GM18508 (cell line): ENCODE results near the gene MFSD12.
"Not testable (repeated sequence)": the region's sequence is repeated elsewhere in the genome, so short reads cannot be mapped to it uniquely, and the experiment has no call there.

Source experiments
- ATAC-seq: cut with Tn5 transposase; IDR thresholded peaks from one replicate; pipeline ENCODE4 v1.9.1; 2021; ENCODE audit warnings: moderate number of reproducible peaks; ENCODE audit not compliant: insufficient read depth, unreplicated experiment

Gene MFSD12

DNA sequence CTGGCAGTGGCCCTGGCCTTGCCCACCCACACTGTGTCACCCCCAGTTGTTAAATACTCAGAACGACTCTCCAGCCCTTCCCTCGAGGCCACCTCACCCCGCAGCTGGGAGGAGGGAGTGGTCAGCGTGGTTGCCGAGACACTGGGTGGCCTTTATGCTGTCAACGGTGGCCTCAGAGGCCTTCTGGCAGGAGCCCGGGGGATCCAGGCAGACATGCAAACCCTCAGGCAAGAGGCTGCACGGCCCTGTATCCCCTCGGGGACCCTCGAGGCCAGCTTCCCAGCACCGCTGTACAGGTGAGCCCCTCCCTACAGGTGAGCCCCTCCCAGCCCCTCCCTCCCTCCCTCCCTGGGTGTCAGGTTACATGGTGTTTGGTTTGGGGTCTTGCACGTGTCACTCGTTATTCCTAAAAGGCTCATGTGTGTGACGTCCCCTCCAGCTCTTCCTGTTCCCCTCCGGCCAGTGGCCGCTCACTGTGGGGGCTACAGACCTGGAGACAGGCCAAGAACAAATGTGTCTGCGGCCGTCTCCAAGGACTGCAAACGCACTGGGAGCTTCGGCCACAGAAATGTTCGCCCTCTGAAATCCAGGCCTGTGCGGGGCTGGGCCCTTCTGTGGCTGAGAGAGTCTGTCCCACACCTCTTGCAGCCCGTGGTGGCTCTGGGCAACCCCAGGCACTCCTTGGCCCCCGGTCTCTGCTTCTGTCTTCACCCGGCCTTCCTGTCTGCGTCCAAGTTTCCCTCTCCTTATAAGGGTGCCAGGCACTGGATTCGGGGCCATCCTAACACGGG is 18.2 kb downstream of the MFSD12 start, which contains the start of gene TEKTIP1:
TEKTIP1 (plus strand) TSS at position 210 of the 791 bp plus-strand sequence; CDS start at position 214, 4 bp downstream.
- ATAC-seq = no peak

DNA sequence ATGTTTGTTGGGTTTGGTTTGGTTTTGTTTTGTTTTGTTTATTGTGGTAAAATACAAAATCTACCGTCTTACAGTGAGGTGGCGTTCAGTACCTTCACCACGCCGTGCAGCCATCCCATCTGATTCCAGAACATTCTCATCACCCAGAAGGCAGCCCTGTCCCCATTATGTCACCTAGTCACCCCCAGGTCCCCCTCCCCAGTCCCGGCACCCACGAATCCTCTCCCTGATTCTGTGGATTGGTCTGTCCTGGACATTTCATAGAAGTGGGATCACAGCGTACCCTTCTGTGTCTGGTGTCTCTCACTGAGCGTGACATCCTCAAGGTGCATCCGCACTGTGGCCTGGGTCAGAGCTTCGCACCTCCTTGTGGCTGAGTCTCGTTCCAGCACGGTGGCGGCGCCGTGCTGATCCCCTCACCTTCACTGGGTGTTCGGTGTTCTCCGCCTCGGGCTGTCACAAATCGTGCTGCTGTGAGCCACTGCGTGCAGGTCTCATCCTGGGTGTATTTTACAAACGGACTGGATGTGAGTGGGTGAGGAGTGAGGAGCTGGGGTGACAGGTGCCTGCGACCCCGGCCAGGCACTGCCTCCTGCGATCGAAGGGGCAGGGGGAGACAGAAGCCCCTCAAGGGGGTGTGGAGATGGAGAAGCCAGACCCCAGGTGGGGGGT is 19.0 kb downstream of the MFSD12 start:
- no peak for ATAC-seq

DNA sequence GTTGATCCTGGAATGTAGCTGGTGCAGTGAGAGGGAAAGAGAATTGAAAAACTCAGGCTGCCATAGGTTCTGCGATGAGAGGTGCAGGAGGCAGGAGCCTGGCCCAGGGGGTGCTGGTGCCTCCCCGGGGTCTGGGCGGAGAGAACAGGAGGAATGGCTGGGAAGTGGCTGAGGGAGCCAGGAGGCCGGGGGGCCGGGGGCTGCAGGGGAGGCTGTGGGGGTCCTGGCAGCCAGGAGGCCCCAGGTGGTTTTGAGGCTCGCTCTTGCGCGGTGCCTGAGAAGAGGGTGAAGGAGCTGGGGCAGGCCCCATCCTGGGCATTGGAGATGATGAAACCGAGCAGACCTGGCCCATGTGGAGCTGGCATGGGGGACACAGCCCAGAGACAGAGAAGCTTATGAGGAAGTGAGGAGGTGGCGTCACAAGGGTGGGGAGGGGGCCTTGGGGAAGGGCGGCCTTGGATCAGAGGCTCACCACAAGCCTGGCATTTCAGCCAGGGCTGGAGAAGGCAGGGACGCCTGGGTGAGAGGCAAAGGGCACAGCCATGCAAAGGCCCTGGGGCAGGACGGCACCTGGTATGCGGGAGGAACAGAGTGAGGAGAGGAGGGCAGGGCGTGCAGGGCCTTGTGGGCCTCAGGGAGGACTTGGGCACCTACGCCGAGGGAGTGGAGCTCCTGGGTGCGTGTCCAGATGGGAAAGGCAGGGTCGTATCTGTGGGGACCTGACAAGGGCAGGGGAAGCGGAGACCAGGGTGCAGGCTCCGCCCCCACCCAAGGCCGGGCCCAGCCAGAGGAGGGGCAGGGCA is 19.7 kb downstream of the MFSD12 start:
- ATAC-seq = no peak

DNA sequence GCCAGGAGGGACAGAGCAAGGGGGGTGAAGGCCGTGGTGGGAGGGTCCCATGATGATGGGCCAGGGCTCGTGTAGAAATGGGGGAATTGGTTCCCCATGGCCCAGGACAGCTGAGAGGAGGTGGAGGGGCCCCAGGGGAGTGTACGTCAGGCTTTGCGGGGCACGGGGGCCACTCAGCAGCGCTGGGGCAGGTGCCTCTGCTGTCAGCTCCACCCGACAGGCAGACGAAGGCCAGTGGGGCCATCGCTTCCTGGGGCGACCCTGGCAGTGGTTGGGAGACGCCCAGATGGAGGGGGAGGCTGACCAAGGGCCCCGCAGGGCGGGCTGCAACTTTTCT is 20.3 kb downstream of the MFSD12 start:
- no peak for ATAC-seq

DNA sequence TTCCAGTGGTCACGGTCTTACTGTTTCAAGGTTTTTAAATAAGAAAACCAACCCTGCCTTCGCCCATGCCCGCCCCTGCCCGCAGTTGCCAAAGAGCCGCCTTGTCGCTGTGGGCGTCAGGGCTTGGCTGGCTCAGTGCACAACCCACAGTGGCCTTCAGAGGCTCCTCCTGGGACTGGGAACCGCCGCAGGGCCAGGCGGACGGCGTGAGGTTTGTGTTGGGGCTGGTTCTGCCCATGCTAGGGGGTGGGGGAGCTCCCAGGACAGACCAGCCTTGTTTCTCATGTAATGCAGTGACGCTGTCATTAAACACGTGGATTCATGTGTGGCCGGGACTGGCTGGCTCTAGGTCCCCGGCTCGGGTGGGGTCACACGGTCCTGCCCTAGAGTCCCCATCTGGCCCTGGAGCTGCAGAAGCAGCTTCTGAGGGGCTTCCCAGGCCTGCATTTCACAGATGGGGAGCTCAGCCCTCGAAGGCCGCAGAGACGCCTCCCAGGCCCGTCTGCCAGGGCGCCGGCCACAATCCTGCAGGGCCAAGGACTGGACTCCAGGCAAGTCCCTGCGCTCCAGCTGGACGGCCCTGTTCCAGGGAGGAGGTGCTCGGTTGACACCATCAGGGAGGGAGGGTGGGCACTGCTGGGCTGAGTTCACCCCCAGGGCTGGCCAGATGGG is 20.8 kb downstream of the MFSD12 start:
- ATAC-seq = no peak

DNA sequence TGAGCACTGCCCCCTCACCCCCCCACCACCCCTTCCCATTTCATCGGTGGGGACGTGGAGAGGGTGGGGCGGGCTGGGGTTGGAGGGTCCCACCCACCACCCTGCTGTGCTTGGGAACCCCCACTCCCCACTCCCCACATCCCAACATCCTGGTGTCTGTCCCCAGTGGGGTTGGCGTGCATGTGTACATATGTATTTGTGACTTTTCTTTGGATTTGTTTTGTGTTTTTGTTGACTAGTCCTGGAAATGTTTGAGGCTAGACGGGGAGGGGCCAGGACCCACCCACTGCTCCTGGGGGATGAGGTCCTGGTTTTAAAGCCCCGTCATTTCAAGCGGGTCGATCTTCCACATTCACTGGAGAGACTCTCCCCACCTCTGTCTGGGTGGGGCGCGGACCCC is 21.4 kb downstream of the MFSD12 start:
- ATAC-seq = no peak

DNA sequence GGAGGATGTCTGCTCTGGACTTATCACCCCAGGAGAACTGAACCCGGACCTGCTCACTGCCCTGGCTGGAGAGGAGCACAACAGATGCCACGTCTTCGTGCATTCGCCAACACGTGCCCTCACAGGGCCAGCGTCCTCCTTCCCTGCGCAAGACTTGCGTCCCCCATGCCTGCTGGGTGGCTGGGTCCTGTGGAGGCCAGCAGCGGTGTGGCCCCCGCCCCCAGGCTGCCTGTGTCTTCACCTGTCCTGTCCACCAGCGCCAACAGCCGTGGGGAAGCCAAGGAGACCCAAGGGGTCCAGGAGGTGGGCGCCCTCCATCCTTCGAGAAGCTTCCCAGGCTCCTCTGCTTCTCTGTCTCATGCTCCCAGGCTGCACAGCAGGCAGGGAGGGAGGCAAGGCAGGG is 21.8 kb downstream of the MFSD12 start:
- ATAC-seq = no peak

DNA sequence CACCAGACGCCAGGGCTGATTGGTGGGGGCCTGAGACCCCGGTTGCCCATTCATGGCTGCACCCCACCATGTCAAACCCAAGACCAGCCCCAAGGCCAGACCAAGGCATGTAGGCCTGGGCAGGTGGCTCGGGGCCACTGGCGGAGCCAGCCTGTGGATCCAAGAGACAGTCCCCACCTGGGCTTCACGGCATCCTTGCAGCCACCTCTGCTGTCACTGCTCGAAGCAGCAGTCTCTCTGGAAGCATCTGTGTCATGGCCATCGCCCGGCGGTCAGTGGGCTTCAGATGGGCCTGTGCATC is 22.2 kb downstream of the MFSD12 start:
- no peak for ATAC-seq

DNA sequence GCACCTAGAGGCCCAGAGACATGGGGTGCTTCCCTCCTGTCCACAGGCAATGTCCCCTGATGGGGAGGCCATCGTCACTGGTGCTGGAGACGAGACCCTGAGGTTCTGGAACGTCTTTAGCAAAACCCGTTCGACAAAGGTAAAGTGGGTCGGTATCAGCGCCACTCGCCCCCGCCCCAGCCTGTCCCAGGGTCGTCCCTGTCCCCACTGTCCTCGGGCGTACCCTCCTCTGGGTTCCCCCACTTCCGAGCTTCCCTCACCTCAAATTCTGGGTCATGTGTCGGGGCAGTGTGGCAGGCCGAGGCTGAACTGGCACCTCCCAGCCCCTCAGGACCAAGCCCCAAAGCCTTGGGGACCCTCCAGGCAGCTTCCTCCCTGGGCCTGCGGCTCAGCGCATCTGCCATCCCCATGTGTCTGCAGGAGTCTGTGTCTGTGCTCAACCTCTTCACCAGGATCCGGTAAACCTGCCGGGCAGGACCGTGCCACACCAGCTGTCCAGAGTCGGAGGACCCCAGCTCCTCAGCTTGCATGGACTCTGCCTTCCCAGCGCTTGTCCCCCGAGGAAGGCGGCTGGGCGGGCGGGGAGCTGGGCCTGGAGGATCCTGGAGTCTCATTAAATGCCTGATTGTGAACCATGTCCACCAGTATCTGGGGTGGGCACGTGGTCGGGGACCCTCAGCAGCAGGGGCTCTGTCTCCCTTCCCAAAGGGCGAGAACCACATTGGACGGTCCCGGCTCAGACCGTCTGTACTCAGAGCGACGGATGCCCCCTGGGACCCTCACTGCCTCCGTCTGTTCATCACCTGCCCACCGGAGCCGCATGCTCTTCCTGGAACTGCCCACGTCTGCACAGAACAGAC is 22.8 kb downstream of the MFSD12 start:
- no peak for ATAC-seq

DNA sequence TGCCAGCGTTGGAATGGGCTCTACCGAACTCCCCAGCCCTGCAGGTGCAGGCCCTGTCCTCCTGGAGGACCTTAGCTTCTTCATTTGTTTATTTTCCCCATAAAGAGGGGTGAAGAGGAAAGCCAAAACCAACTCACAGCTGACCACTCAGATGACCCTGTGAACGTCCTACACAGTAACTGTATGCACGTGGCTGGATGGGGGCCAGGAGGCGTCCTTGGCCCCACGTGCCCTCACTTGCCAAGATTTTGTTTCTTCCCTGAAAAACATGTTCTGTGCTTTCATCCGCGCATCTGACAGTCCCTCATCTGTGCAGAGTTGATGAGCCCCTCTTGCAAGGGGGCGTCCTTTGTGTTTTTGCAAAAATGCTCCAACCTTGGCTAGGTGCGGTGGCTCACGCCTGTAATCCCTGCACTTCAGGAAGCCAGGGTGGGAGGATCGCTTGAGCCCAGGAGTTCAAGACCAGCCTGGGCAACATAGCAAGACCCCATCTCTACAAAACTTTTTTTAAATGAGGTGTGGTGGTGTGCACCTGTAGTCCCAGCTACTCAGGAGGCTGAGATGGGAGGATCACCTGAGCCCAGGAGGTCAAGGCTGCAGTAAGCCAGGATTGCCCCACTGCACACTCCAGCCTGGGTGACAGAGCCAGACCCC is 23.7 kb downstream of the MFSD12 start:
- no peak for ATAC-seq

DNA sequence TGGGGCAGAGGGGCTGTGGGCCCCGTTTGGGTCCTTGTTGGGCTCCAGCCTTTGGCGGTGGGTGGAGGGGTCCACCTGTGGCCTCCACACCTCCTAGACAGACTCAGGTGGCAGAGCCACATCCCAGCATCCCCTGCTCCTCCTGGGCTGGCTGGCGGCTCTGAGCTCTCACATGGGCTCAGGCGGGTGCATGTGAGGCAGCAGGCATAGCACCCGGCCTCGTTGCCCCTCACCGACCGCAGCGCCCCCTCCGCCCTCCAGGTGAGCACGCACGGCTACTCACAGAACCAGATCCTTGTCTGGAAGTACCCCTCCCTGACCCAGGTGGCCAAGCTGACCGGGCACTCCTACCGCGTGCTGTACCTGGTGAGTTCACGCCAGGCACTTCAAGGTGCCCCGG is 24.4 kb downstream of the MFSD12 start:
- ATAC-seq = no peak

DNA sequence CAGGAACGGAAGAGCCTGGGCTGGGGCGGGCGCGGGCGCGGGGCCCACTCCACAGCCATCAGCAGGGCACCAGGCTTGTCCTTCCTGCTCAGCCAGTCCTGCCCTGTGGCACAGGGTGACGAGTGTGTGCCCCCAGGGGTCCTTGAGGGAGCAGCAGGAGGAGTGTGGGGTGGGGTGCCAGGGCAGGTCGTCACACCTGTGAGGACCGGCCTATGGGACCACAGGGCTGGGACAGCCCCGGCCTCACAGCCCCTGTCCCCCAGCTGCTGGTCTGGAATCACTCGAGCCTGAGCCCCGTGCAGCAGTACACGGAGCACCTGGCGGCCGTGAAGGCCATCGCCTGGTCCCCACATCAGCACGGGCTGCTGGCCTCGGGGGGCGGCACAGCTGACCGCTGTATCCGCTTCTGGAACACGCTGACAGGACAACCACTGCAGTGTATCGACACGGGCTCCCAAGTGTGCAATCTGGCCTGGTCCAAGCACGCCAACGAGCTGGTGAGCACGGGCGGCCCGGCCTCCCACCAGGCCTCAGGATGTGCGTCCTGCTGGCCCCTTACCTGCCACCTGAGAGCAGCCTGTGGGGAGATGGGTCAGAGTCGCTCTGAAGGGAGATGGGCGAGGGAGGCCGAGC is 25.1 kb downstream of the MFSD12 start:
- no peak for ATAC-seq

DNA sequence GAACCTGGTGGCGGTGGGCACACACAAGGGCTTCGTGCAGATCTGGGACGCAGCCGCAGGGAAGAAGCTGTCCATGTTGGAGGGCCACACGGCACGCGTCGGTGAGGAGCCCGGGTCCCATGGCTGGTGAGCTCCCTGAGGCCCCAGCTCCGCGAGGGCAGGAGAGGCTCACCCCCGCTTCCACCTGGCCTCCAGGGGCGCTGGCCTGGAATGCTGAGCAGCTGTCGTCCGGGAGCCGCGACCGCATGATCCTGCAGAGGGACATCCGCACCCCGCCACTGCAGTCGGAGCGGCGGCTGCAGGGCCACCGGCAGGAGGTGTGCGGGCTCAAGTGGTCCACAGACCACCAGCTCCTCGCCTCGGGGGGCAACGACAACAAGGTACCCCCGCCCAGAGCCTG is 25.7 kb downstream of the MFSD12 start:
- no peak for ATAC-seq

DNA sequence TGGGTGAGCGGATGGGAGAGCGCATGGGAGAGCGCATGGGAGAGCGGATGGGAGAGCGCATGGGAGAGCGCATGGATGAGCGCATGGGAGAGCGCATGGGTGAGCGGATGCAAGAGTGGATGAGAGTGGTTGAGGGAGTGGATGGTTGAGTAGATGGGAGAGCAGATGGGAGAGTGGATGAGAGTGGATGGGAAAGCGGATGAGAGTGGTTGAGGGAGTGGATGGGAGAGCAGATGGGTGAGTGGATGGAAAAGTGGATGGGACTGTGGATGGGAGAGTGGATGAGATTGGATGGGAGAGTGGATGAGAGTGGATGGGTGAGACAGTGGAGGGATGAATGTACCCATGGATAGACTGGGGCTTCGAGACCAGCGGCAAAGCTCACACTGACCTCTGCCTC is 27.0 kb downstream of the MFSD12 start:
- no peak for ATAC-seq

DNA sequence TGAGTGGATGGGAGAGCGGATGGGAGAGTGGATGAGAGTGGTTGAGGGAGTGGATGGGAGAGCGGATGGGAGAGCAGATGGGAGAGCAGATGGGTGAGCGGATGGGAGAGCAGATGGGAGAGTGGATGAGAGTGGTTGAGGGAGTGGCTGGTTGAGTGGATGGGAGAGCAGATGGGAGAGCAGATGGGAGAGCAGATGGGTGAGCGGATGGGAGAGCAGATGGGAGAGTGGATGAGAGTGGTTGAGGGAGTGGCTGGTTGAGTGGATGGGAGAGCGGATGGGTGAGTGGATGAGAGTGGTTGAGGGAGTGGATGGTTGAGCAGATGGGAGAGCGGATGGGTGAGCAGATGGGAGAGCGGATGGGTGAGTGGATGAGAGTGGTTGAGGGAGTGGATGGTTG is 28.1 kb downstream of the MFSD12 start:
- ATAC-seq = not testable (repeated sequence)

DNA sequence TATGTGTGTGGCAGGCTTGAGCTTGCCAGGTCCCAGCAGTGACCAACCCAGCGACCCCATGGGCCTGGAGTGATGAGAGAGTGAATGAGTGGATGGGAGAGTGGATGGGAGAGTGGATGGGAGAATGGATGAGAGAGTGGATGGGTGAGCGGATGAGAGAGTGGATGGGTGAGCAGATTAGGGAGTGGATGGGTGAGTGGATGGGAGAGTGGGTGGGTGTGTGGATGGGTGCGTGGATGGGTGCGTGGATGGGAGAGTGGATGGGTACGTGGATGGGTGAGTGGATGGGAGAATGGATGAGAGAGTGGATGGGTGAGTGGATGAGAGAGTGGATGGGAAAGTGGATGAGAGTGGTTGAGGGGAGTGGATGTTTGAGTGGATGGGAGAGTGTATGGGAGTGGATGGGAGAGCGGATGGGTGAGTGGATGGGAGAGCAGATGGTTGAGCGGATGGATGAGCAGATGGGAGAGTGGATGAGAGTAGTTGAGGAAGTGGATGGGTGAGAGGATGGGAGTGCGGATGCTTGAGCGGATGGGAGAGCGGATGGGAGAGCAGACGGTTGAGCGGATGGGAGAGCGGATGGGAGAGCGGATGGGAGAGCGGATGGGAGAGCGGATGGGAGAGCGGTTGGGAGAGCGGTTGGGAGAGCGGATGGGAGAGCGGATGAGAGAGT is 28.7 kb downstream of the MFSD12 start:
- no peak for ATAC-seq

DNA sequence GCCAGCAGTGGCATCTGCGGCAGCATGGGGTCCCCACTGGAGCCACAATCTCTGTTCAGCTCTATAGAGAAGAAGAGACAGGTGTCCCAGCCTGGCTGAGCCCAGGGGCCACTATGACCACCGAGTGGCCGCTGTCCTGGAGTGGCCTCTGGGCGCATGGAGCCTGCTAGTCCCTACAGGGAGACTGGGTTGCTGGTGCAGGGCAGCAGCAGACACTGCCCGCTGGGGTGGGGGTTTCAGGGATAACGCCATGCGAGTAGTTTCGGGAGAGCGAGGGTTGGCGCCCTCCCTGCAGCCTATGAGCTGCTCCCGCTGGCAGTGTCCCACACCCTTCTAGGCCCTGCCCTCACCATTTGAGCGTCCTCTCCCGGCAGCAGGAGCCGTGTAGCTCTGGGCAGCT is 29.3 kb downstream of the MFSD12 start:
- ATAC-seq = no peak

DNA sequence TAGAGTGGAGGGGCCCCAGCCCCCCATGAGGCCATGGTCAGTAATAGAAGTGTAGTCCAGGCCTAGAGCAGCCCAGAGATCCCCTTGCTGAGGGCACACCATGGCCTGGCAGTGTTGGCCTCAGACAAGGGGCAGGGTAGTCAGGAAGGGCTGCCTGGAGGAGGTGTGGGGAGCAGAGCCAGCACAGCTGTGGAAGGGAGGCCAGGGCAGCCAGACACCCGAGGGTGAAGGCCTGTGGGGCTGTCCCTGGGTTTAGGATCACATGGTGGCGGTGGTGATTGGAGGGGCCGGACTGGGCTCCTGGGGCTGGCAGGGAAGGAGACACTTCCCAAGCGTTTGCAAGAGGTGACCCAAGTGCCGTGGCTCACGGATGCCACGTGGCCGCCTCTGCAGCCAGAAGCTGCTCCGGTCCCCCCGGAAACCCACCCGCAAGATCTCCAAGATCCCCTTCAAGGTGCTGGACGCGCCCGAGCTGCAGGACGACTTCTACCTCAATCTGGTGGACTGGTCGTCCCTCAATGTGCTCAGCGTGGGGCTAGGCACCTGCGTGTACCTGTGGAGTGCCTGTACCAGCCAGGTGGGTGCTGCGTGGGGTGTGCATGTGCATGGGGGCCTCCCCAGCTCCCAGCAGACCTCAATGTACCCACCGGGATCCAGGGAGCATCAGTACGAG is 30.0 kb downstream of the MFSD12 start:
- no peak for ATAC-seq
